ENCODE measurements around the gene EIF3M. TPM values are rescaled to one million over a fixed set of nuclear protein-coding genes. Genes with fewer than 3 reads are reported as not detected.
A peak's percentile ranks its signal among the peaks of the same experiment; 100 is the strongest.

EIF3M gene
- total and polyA plus RNA-seq, 2 experiments from 2014 or later, result 667 to 714 TPM

DNA sequence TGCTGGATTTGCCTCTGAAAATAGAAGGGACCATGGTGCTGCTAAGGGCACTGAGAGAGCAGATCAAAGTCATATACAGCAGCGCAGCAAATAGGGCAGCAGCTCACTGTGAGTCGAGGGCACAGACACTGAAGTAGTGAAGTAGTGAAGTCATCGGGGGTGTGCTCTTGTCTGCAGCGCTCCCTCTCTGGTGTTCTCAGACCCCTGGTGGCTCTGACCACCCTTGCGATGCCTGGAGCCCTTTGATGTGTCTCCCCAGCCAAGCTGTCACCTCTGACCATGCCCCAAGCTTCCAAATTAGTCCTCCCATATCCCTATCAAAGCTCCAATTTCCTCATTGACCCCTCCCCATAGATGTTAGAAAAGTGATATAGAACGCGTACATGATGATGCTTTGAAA lies 27.7 kb upstream of the EIF3M start:
- no peak for DNase-seq (ENCODE audit: low spot score)
- H3K79me2 ChIP-seq (replicated peaks; ENCODE audit: insufficient read depth), result no peaks in the 10 kb centered on the region
- H2AFZ ChIP-seq, result no peak overlapping the region
- H4K20me1 ChIP-seq (replicated peaks; ENCODE audit: insufficient read depth), result no peaks in the 10 kb centered on the region
- no peaks in the 10 kb centered on the region for H3K36me3 ChIP-seq (ENCODE audit: insufficient read depth)
- H3K36me3 Mint-ChIP-seq (ENCODE audit: low read depth), result no peaks in the 10 kb centered on the region
- no peaks in the 10 kb centered on the region for H3K4me1 ChIP-seq (ENCODE audit: insufficient read depth)
- no peaks in the 10 kb centered on the region for H3K4me1 Mint-ChIP-seq
- no peak overlapping the region for H3K4me2 ChIP-seq
- no peaks in the 10 kb centered on the region for H3K9me3 Mint-ChIP-seq
- H3K9me2 ChIP-seq (ENCODE audit: insufficient read depth), result 0 out of 2 replicates have a peak, but pooled peaks cover 5% of the 10 kb centered on the region
- H3K27me3 ChIP-seq (ENCODE audit: insufficient read depth), result no peaks in the 10 kb centered on the region
- H3F3A ChIP-seq (replicated peaks; ENCODE audit: low read depth), result no peaks in the 10 kb centered on the region
- no peak overlapping the region for H3K27ac ChIP-seq (ENCODE audit: low read depth)
- H3K4me3 Mint-ChIP-seq, result no peak overlapping the region
- no peak for ATAC-seq
- H3K27me3 Mint-ChIP-seq (ENCODE audit: insufficient read depth, low read depth, poor library complexity), result peaks cover 4% of the 10 kb centered on the region
- H3K27ac Mint-ChIP-seq, result no peak overlapping the region
- no peak for TF ChIP-seq EZH2phosphoT487 (IDR thresholded peaks at IDR 0.05; ENCODE audit: unreplicated experiment)
- no peak overlapping the region for H3K4me3 ChIP-seq

- peaks cover 6% of the 10 kb centered on the region for H3K27me3 Mint-ChIP-seq (ENCODE audit: insufficient read depth, low read depth, poor library complexity)
- H3K36me3 Mint-ChIP-seq (ENCODE audit: low read depth), result no peaks in the 10 kb centered on the region
- no peak overlapping the region for H3K27ac Mint-ChIP-seq
- no peaks in the 10 kb centered on the region for H3K79me2 ChIP-seq (replicated peaks; ENCODE audit: insufficient read depth)
- H3F3A ChIP-seq (replicated peaks; ENCODE audit: low read depth), result no peaks in the 10 kb centered on the region
- no peaks in the 10 kb centered on the region for H3K4me1 Mint-ChIP-seq
- H3K36me3 ChIP-seq (ENCODE audit: insufficient read depth), result no peaks in the 10 kb centered on the region
- H2AFZ ChIP-seq, result no peak overlapping the region
- ATAC-seq, result peak; percentile 57
- H3K4me3 Mint-ChIP-seq, result no peak overlapping the region
- peak; percentile 45 for DNase-seq (ENCODE audit: low spot score)
- no peaks in the 10 kb centered on the region for H3K9me2 ChIP-seq (ENCODE audit: insufficient read depth)
- no peaks in the 10 kb centered on the region for H3K9me3 Mint-ChIP-seq
- TF ChIP-seq JUNB (IDR thresholded peaks at IDR 0.05; ENCODE audit: unreplicated experiment) (no peak), CTCF (conservative IDR thresholded peaks at IDR 0.05; ENCODE audit: low read depth in 2 of 2) (peak; percentile 30 to 68)
- no peak overlapping the region for H3K27ac ChIP-seq (ENCODE audit: low read depth)
- H3K4me3 ChIP-seq, result no peak overlapping the region
- no peaks in the 10 kb centered on the region for H3K4me1 ChIP-seq (ENCODE audit: insufficient read depth)
- H3K27me3 ChIP-seq (ENCODE audit: insufficient read depth), result no peaks in the 10 kb centered on the region
- no peak overlapping the region for H3K4me2 ChIP-seq
- no peaks in the 10 kb centered on the region for H4K20me1 ChIP-seq (replicated peaks; ENCODE audit: insufficient read depth)
These were observed 21.8 kb upstream of the EIF3M start for GRCh38 chr11:32561835-32562234.

- H2AFZ ChIP-seq, result no peak overlapping the region
- H3F3A ChIP-seq (replicated peaks; ENCODE audit: low read depth), result no peaks in the 10 kb centered on the region
- H3K79me2 ChIP-seq (replicated peaks; ENCODE audit: insufficient read depth), result no peaks in the 10 kb centered on the region
- no peak overlapping the region for H3K4me3 ChIP-seq
- Mint-ChIP-seq H3K27ac (no peak overlapping the region), H3K9me3 (no peaks in the 10 kb centered on the region), H3K27me3 (ENCODE audit: insufficient read depth, low read depth, poor library complexity) (peaks cover 6% of the 10 kb centered on the region), H3K4me3 (no peak overlapping the region), H3K4me1 (no peaks in the 10 kb centered on the region), H3K36me3 (ENCODE audit: low read depth) (no peaks in the 10 kb centered on the region)
- TF ChIP-seq, protein P1, sequence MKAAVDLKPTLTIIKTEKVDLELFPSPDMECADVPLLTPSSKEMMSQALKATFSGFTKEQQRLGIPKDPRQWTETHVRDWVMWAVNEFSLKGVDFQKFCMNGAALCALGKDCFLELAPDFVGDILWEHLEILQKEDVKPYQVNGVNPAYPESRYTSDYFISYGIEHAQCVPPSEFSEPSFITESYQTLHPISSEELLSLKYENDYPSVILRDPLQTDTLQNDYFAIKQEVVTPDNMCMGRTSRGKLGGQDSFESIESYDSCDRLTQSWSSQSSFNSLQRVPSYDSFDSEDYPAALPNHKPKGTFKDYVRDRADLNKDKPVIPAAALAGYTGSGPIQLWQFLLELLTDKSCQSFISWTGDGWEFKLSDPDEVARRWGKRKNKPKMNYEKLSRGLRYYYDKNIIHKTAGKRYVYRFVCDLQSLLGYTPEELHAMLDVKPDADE (IDR thresholded peaks at IDR 0.05), result no peak
- TF ChIP-seq ZNF331 (CRISPR knock-in tag; IDR thresholded peaks at IDR 0.05; ENCODE audit: low read depth), result no peak
- TF ChIP-seq CTCF (conservative IDR thresholded peaks at IDR 0.05; ENCODE audit: low read depth in 2 of 2), result no peak
- no peak for TF ChIP-seq NANOG (IDR thresholded peaks at IDR 0.05; ENCODE audit: borderline replicate concordance)
- TF ChIP-seq EZH2 (IDR thresholded peaks at IDR 0.05; ENCODE audit: low read depth, unreplicated experiment), result no peak
- TF ChIP-seq STAT1 (IDR thresholded peaks at IDR 0.05; ENCODE audit: unreplicated experiment), result no peak
- no peak for TF ChIP-seq ZNF114 (CRISPR knock-in tag; IDR thresholded peaks at IDR 0.05)
- TF ChIP-seq CREB1 (CRISPR knock-in tag; IDR thresholded peaks at IDR 0.05; ENCODE audit: low read depth), result no peak
- no peak for DNase-seq (ENCODE audit: low spot score)
- no peaks in the 10 kb centered on the region for H3K27me3 ChIP-seq (ENCODE audit: insufficient read depth)
- H3K27ac ChIP-seq (ENCODE audit: low read depth), result no peak overlapping the region
- H3K36me3 ChIP-seq (ENCODE audit: insufficient read depth), result no peaks in the 10 kb centered on the region
- H3K9me2 ChIP-seq (ENCODE audit: insufficient read depth), result no peaks in the 10 kb centered on the region
- no peak overlapping the region for H3K4me2 ChIP-seq
- H3K4me1 ChIP-seq (ENCODE audit: insufficient read depth), result no peaks in the 10 kb centered on the region
- no peak for ATAC-seq
- H4K20me1 ChIP-seq (replicated peaks; ENCODE audit: insufficient read depth), result no peaks in the 10 kb centered on the region
These were observed 20.6 kb upstream of the EIF3M start for GRCh38 chr11:32562839-32563599.
